Measurements from ENCODE around the gene DNAH10. TPM values are rescaled to one million over a fixed set of nuclear protein-coding genes. Genes with fewer than 3 reads are reported as not detected.

DNAH10 gene
- total RNA-seq, 1 experiment from 2014 or later: 0.09 TPM

DNA sequence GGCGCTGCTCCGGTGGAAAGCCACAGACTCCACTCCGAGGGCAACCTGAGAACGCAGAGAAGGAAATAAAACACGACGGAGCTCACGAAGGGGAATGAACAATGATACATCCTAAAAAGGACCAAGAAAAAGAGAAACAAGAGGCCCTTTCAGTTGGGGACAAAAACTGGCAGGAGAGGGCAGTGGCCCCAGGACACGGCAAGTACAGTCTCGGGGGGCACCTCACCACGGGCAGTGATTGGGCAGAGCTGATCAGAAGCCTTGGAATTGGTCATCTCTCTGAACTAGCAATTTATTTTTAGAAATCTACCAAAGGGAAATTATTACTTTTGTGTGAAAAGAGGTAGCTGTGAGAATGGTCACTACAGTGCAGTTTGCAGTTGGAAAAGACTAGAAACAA is 182.6 kb downstream of the DNAH10 start:
- DNase-seq (ENCODE audit: low spot score) (no peak), ATAC-seq (no peak)
- no peak for TF ChIP-seq NFE2L1 (CRISPR knock-in tag; IDR thresholded peaks at IDR 0.05)
- TF ChIP-seq, protein P1, sequence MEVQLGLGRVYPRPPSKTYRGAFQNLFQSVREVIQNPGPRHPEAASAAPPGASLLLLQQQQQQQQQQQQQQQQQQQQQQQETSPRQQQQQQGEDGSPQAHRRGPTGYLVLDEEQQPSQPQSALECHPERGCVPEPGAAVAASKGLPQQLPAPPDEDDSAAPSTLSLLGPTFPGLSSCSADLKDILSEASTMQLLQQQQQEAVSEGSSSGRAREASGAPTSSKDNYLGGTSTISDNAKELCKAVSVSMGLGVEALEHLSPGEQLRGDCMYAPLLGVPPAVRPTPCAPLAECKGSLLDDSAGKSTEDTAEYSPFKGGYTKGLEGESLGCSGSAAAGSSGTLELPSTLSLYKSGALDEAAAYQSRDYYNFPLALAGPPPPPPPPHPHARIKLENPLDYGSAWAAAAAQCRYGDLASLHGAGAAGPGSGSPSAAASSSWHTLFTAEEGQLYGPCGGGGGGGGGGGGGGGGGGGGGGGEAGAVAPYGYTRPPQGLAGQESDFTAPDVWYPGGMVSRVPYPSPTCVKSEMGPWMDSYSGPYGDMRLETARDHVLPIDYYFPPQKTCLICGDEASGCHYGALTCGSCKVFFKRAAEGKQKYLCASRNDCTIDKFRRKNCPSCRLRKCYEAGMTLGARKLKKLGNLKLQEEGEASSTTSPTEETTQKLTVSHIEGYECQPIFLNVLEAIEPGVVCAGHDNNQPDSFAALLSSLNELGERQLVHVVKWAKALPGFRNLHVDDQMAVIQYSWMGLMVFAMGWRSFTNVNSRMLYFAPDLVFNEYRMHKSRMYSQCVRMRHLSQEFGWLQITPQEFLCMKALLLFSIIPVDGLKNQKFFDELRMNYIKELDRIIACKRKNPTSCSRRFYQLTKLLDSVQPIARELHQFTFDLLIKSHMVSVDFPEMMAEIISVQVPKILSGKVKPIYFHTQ (CRISPR knock-in tag; IDR thresholded peaks at IDR 0.05): no peak
- TF ChIP-seq, protein P2, sequence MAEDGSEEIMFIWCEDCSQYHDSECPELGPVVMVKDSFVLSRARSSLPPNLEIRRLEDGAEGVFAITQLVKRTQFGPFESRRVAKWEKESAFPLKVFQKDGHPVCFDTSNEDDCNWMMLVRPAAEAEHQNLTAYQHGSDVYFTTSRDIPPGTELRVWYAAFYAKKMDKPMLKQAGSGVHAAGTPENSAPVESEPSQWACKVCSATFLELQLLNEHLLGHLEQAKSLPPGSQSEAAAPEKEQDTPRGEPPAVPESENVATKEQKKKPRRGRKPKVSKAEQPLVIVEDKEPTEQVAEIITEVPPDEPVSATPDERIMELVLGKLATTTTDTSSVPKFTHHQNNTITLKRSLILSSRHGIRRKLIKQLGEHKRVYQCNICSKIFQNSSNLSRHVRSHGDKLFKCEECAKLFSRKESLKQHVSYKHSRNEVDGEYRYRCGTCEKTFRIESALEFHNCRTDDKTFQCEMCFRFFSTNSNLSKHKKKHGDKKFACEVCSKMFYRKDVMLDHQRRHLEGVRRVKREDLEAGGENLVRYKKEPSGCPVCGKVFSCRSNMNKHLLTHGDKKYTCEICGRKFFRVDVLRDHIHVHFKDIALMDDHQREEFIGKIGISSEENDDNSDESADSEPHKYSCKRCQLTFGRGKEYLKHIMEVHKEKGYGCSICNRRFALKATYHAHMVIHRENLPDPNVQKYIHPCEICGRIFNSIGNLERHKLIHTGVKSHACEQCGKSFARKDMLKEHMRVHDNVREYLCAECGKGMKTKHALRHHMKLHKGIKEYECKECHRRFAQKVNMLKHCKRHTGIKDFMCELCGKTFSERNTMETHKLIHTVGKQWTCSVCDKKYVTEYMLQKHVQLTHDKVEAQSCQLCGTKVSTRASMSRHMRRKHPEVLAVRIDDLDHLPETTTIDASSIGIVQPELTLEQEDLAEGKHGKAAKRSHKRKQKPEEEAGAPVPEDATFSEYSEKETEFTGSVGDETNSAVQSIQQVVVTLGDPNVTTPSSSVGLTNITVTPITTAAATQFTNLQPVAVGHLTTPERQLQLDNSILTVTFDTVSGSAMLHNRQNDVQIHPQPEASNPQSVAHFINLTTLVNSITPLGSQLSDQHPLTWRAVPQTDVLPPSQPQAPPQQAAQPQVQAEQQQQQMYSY (CRISPR knock-in tag; IDR thresholded peaks at IDR 0.05): no peak
- TF ChIP-seq, protein P3, sequence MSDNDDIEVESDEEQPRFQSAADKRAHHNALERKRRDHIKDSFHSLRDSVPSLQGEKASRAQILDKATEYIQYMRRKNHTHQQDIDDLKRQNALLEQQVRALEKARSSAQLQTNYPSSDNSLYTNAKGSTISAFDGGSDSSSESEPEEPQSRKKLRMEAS (CRISPR knock-in tag; IDR thresholded peaks at IDR 0.05): no peak
- no peak for TF ChIP-seq ZNF317 (CRISPR knock-in tag; IDR thresholded peaks at IDR 0.05; ENCODE audit: borderline replicate concordance, low read depth)
- TF ChIP-seq MXD4 (CRISPR knock-in tag; IDR thresholded peaks at IDR 0.05; ENCODE audit: borderline replicate concordance): no peak
- TF ChIP-seq ZBTB21 (CRISPR knock-in tag; IDR thresholded peaks at IDR 0.05; ENCODE audit: borderline replicate concordance): no peak
- TF ChIP-seq, protein P4, sequence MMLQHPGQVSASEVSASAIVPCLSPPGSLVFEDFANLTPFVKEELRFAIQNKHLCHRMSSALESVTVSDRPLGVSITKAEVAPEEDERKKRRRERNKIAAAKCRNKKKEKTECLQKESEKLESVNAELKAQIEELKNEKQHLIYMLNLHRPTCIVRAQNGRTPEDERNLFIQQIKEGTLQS (CRISPR knock-in tag; conservative IDR thresholded peaks at IDR 0.05): no peak
- TF ChIP-seq, protein P5, sequence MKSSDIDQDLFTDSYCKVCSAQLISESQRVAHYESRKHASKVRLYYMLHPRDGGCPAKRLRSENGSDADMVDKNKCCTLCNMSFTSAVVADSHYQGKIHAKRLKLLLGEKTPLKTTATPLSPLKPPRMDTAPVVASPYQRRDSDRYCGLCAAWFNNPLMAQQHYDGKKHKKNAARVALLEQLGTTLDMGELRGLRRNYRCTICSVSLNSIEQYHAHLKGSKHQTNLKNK (CRISPR knock-in tag; IDR thresholded peaks at IDR 0.05): no peak
- no peak for TF ChIP-seq FOXP1 (CRISPR knock-in tag; IDR thresholded peaks at IDR 0.05; ENCODE audit: borderline replicate concordance)
- Mint-ChIP-seq H3K36me3 (peaks cover 3% of the 10 kb centered on the region; the same call in 1 of the 2 replicates), H3K27me3 (ENCODE audit: low read depth) (peaks cover 16% of the 10 kb centered on the region), H3K27ac (no peak overlapping the region), H3K9me3 (peaks cover 6% of the 10 kb centered on the region; the same call in 1 of the 2 replicates), H3K4me3 (no peak overlapping the region), H3K4me1 (no peaks in the 10 kb centered on the region)
- ChIA-PET CTCF (interaction anchor here (0.6 to 1.3 kb wide), 3 partner anchors 39 to 103 kb away, joined by 3 to 4 read pairs (median 4); no protein-coding TSS in a partner anchor), POLR2A (no interaction called here)

DNA sequence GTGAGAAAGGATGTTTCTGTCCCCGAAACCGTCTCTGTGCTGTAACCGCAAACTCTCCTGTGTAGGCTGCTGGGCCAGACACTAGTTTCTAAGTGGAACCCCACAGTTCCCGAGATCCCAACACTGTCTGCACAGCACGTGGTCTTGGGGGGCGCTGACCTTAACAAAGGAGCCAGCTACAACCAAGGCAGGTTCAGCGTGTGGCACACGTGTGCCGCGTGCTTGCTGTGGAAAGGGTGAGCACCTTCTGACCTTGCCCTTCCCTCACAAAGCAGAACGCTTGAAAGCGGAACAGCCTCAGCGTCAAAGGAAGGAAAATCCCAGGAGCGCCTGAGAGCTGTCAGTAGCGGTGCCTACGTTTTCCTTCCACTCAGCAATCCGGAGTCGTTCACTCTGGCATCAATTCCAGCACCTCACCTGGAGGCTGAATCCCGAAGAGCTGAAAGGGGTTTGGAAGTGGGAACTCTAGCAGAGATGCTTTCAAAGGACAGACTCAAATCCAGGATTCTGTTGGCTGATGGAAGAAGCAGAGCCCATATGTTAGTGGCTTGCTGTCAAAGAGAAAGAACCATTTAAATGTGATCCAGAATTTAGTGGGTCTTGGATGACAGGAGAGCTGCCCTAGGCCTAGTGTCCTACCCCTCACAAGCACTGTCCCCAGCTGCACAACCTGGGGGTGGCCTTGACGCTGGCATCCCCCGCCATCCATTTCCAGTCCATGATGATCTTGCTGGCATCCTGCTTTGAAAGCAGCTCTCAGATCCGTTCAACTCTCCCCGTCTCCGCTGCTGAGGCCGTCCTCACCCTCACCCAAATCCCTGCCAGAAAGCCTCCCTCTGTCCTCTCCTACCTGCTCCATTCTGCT is 183.4 kb downstream of the DNAH10 start:
- peaks cover 3% of the 10 kb centered on the region; the same call in 1 of the 2 replicates for H3K36me3 Mint-ChIP-seq
- no peaks in the 10 kb centered on the region for H3K4me1 Mint-ChIP-seq
- TF ChIP-seq, protein P6, sequence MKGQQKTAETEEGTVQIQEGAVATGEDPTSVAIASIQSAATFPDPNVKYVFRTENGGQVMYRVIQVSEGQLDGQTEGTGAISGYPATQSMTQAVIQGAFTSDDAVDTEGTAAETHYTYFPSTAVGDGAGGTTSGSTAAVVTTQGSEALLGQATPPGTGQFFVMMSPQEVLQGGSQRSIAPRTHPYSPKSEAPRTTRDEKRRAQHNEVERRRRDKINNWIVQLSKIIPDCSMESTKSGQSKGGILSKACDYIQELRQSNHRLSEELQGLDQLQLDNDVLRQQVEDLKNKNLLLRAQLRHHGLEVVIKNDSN (CRISPR knock-in tag; IDR thresholded peaks at IDR 0.05): no peak
- no peak for TF ChIP-seq SP1 (CRISPR knock-in tag; conservative IDR thresholded peaks at IDR 0.05)
- no peak for ATAC-seq
- DNase-seq (ENCODE audit: low spot score): no peak
- H3K27ac Mint-ChIP-seq: no peak overlapping the region
- H3K9me3 Mint-ChIP-seq: peaks cover 6% of the 10 kb centered on the region; the same call in 1 of the 2 replicates
- H3K27me3 Mint-ChIP-seq (ENCODE audit: low read depth): peaks cover 16% of the 10 kb centered on the region
- H3K4me3 Mint-ChIP-seq: no peak overlapping the region
- CTCF ChIA-PET: interaction anchor here (0.6 to 1.4 kb wide), 5 partner anchors 9 to 103 kb away, joined by 3 to 5 read pairs (median 4); no protein-coding TSS in a partner anchor
- POLR2A ChIA-PET: interaction anchor here (0.9 kb wide), 1 partner anchor 11 kb away, joined by 3 read pairs; no protein-coding TSS in a partner anchor
